NCI-H2107 (cell line): ENCODE measurements around the gene FXN.

Experiments used
- DNase-seq: peaks from one replicate; lab custom pipeline; 2025; lab: John Stamatoyannopoulos, UW

FXN gene

DNA sequence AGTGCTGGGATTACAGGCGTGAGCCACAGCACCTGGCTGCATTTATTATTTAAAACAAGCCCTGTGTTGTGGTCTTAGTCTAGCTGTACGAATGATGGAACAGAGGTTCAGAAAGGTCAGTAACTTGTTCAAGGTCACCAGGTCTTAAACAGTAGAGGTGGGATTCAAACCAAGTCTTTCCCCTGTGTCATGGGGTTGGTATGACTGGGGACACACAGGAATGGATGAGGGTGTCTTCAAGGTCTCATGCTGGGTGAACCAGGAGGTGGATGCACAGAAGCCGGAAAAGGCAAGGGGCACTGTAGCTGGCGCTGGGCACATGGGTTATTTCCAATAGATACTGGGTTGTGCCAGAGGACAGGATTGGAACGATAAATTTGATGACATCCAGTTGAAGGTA lies 106.3 kb downstream of the FXN start:
- DNase-seq = no peak

DNA sequence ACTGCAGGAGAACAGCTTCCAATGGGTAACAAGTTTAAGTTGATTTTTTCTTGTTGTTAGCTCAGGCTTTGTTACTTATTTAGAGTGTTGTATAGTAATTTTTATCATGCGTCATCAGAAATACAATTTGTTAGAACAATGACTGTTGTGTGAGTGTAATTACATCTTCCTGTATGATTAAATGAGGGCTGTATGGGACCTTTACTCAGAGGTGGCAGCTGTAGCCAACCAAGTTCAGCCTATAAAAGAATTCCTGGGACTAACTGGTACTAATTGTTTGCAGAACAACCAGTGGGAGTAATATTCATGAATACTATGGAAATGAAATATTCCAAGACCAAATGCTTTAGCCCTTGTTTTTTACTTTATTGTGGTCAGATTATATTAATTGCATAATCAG lies 107.7 kb downstream of the FXN start:
- DNase-seq = no peak

DNA sequence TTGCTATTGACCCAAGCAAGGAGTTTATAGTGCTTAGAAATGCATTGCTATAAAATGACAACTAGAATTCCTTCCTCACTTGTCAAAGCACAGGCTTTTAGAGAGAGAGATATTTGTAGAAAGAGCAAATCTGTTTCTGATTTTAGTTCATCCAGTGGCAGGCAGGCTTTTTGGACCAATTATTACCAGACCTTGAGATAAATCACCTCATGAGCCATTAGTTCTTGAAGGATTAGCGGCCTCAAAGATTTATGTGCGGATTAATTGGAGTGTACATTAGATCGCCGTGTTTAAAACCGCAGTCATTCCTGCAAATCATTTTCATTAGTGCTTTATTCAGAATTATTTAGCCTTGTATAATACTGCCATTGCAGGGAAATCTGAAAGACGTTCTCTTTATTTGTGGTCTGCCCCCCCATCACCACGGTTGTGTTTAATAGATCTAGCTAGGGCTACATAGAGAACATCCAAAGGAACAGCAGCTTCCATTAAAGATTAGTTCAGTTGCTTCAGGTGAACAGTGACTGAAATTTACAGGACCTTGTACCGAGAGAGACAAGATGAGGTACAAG lies 109.7 kb downstream of the FXN start:
- no peak for DNase-seq

DNA sequence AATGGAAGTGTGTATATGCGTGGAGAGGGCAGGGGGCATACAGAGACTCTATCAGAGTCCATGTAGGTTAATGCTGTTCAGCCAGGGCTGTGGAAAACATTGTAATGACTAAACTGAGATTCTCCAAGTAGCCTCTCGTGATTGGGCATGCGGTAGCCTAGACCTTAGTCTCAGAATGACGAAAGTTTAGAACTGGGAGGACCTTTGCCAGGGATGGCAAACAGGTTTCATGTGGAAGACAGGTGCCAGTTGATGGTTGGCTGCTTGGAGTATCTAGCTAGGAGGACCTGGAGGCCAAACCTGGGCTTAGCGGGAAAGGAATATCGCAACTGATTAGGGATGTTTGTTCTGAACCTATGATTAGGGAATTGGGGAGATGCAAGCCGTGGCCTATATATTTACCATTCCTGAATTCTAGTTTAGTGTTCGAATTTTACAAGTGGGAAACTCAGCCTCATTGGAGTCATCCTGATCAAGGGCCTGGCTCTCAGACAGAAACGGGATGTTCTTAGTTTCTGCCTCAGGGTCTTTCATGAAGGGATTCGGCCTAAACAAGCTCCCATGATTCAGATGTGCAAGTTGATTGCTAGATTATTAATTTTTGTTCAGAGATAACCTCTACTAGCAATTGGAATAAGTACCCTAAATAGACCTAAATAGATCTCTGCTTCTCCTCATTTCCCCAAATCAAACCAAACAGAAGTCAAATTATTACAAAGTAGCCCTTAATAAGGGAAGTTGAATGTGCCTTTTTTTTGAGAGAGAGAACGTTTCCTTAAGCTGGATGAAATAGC lies 111.7 kb downstream of the FXN start:
- DNase-seq = no peak

DNA sequence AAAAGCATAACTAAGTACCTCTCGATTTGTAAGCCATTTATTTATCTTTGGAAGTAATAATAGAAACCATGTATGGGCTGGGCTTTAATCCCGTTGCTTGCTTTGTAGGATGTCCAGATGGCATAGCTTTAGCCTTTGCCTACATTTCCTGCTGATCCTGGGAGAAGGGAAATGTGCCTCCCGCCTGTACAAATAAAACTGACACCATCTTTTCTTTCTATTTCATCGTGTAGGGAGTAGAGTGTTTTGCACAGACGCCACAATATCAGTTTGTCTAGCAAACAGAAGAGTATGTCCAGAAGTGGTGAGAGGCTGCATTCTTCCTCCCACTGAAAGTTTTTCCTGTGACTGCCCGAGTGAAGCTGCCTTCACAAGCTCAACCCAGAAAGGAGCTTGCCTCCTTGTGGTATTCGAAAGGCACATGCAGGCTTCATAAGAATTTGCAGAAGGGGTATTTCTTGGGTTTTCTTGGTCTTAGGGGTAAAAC lies 113.8 kb downstream of the FXN start:
- no peak for DNase-seq
